H1 (cell line): ENCODE data around the gene BMP4. TPM values are rescaled to one million over a fixed set of nuclear protein-coding genes. Genes with fewer than 3 reads are reported as not detected.

ENCODE experiments used
- CTCF ChIA-PET: fragments of 300-600 bp; sonication (Branson Sonifier 250); formaldehyde crosslinking; loops from one replicate; lab custom pipeline; 2021; ENCODE audit not compliant: partially characterized antibody; lab: Charles Lee
- POLR2A ChIA-PET: fragments of 300-600 bp; sonication (Branson Sonifier 250); formaldehyde crosslinking; loops from one replicate; lab custom pipeline; 2021; ENCODE audit warnings: inconsistent platforms; ENCODE audit not compliant: partially characterized antibody; lab: Charles Lee
- DNase-seq, 2 experiments: peaks; one replicate each; pipeline versions ENCODE4 v3.0.0 to v3.0.0-alpha.2; 2010 to 2022; ENCODE audit warnings: low spot score in 2 of 2, low read depth in 1 of 2, mixed read lengths in 1 of 2
- FAIRE-seq: peaks from 2 replicates; lab custom pipeline; 2011; peaks lifted over from hg19 to GRCh38; lab: Jason Lieb, UNC
- H2AFZ ChIP-seq: 2 replicates; pipeline ENCODE4 v1.8.1; 2012; ENCODE audit warnings: low read length, inconsistent platforms
- H2AK5ac ChIP-seq: 2 replicates; pipeline ENCODE4 v1.6.1; 2013; ENCODE audit warnings: low read depth, low read length
- H2BK120ac ChIP-seq: replicated peaks from 2 replicates; pipeline ENCODE3; 2013; ENCODE audit warnings: low read depth, low read length, inconsistent platforms
- H2BK12ac ChIP-seq: 2 replicates; pipeline ENCODE4 v1.6.1; 2013; ENCODE audit warnings: low read depth, low read length
- H2BK15ac ChIP-seq: 2 replicates; pipeline ENCODE4 v1.6.1; 2013; ENCODE audit warnings: low read length
- H2BK20ac ChIP-seq: 2 replicates; pipeline ENCODE4 v1.6.1; 2013; ENCODE audit warnings: low read length
- H2BK5ac ChIP-seq: 2 replicates; pipeline ENCODE4 v1.6.1; 2013; ENCODE audit warnings: low read depth, low read length
- H3K14ac ChIP-seq: 2 replicates; pipeline ENCODE4 v1.6.1; 2013; ENCODE audit warnings: inconsistent platforms; ENCODE audit not compliant: insufficient read length
- H3K18ac ChIP-seq: 2 replicates; pipeline ENCODE4 v1.6.1; 2013; ENCODE audit warnings: low read length; ENCODE audit errors: extremely low read depth
- H3K23ac ChIP-seq: 2 replicates; pipeline ENCODE4 v1.6.1; 2013; ENCODE audit warnings: inconsistent platforms; ENCODE audit not compliant: insufficient read length
- H3K23me2 ChIP-seq: 2 replicates; pipeline ENCODE4 v1.6.1; 2013; ENCODE audit warnings: low read depth, low read length
- H3K27ac ChIP-seq: 2 replicates; pipeline ENCODE4 v1.6.1; 2011; ENCODE audit warnings: low read depth, low read length, inconsistent platforms
- H3K27me3 ChIP-seq, 4 experiments: replicated peaks in 1 of 4; 1 replicate in 1 of 4; 2 replicates in 3 of 4; pipeline versions ENCODE4 v1.6.1 to v1.8.1; 2011 to 2013; ENCODE audit warnings: low read length in 3 of 4, mild to moderate bottlenecking in 3 of 4, inconsistent platforms in 2 of 4, mixed read lengths in 2 of 4, moderate library complexity in 1 of 4; ENCODE audit not compliant: control insufficient read depth in 3 of 4, insufficient read depth in 3 of 4; ENCODE audit errors: extremely low read depth in 1 of 4
- H3K36me3 ChIP-seq, 4 experiments: 2 replicates each; pipeline versions ENCODE4 v1.6.1 to v1.8.1; 2011 to 2013; ENCODE audit warnings: mild to moderate bottlenecking in 4 of 4, low read length in 3 of 4, moderate library complexity in 2 of 4, control low read depth in 1 of 4, inconsistent platforms in 1 of 4; ENCODE audit not compliant: insufficient read depth in 4 of 4, control insufficient read depth in 2 of 4
- H3K4ac ChIP-seq: replicated peaks from 2 replicates; pipeline ENCODE3; 2013; ENCODE audit warnings: low read length, low read depth, mixed read lengths, inconsistent platforms; ENCODE audit not compliant: insufficient read length
- H3K4me1 ChIP-seq, 4 experiments: replicated peaks in 1 of 4; 1 replicate in 1 of 4; 2 replicates in 3 of 4; pipeline versions ENCODE4 v1.6.1 to v1.8.1; 2011 to 2013; ENCODE audit warnings: low read length in 3 of 4, inconsistent platforms in 2 of 4, mixed read lengths in 1 of 4; ENCODE audit not compliant: insufficient read depth in 4 of 4, control insufficient read depth in 3 of 4
- H3K4me2 ChIP-seq, 2 experiments: 2 replicates each; pipeline versions ENCODE4 v1.6.1 to v1.8.1; 2011 to 2013; ENCODE audit warnings: low read depth in 2 of 2, low read length in 2 of 2, control low read depth in 1 of 2, inconsistent platforms in 1 of 2, mild to moderate bottlenecking in 1 of 2; ENCODE audit not compliant: insufficient read depth in 1 of 2
- H3K4me3 ChIP-seq, 4 experiments: fragments of 200-600, 300-600 bp in 1 of 4; sonication (generic), shearing (Covaris generic), sonication (Bioruptor Twin) in 1 of 4; 2 replicates each; pipeline versions ENCODE4 v1.5.1 to v1.8.1; 2011 to 2016; ENCODE audit warnings: low read length in 4 of 4, low read depth in 3 of 4, control low read depth in 2 of 4, inconsistent platforms in 2 of 4, mild to moderate bottlenecking in 2 of 4, mixed read lengths in 1 of 4, moderate library complexity in 1 of 4; ENCODE audit not compliant: insufficient read depth in 2 of 4; ENCODE audit errors: extremely low read depth in 1 of 4
- H3K56ac ChIP-seq: replicated peaks from 2 replicates; pipeline ENCODE3; 2013; ENCODE audit warnings: low read depth, mild to moderate bottlenecking, mixed read lengths, low read length, inconsistent platforms; ENCODE audit not compliant: insufficient read length
- H3K79me1 ChIP-seq: 2 replicates; pipeline ENCODE4 v1.6.1; 2013; ENCODE audit warnings: low read depth, low read length, control low read depth
- H3K79me2 ChIP-seq, 2 experiments: 2 replicates each; pipeline versions ENCODE4 v1.6.1 to v1.8.1; 2012 to 2013; ENCODE audit warnings: low read length in 2 of 2, mild to moderate bottlenecking in 2 of 2, inconsistent platforms in 1 of 2; ENCODE audit not compliant: insufficient read depth in 2 of 2, control insufficient read depth in 1 of 2
- H3K9ac ChIP-seq, 4 experiments: replicated peaks in 1 of 4; 1 replicate in 1 of 4; 2 replicates in 3 of 4; pipeline versions ENCODE4 v1.6.1 to v1.8.1; 2011 to 2013; ENCODE audit warnings: low read depth in 3 of 4, low read length in 3 of 4, control low read depth in 2 of 4, mild to moderate bottlenecking in 2 of 4, moderate library complexity in 2 of 4, inconsistent platforms in 1 of 4; ENCODE audit errors: extremely low read depth in 1 of 4
- H3K9me3 ChIP-seq, 2 experiments: 2 replicates each; pipeline versions ENCODE4 v1.6.1 to v1.8.1; 2012 to 2013; ENCODE audit warnings: mild to moderate bottlenecking in 2 of 2, moderate library complexity in 2 of 2, control low read depth in 1 of 2, inconsistent platforms in 1 of 2, low read depth in 1 of 2, low read length in 1 of 2, mixed read lengths in 1 of 2; ENCODE audit not compliant: insufficient read depth in 2 of 2
- H4K20me1 ChIP-seq, 2 experiments: replicated peaks in 1 of 2; 2 replicates each; pipeline versions ENCODE3 to v1.8.1; 2011 to 2013; ENCODE audit warnings: inconsistent platforms in 2 of 2, low read length in 2 of 2, mild to moderate bottlenecking in 1 of 2; ENCODE audit not compliant: insufficient read depth in 2 of 2, control insufficient read depth in 1 of 2
- H4K5ac ChIP-seq: 2 replicates; pipeline ENCODE4 v1.6.1; 2013; ENCODE audit warnings: low read length, low read depth, mixed read lengths, inconsistent platforms; ENCODE audit not compliant: insufficient read length
- H4K8ac ChIP-seq: 2 replicates; pipeline ENCODE4 v1.8.0; 2013; ENCODE audit warnings: mild to moderate bottlenecking, moderate library complexity, low read length, inconsistent platforms; ENCODE audit not compliant: insufficient read depth; ENCODE audit errors: extremely low read depth
- H4K91ac ChIP-seq: replicated peaks from 2 replicates; pipeline ENCODE3; 2013; ENCODE audit warnings: low read length, mixed read lengths, inconsistent platforms; ENCODE audit not compliant: insufficient read length
- CBX8 ChIP-seq: fragments of 300-800, 300-1000 bp; sonication (generic); IDR thresholded peaks from 2 replicates; pipeline ENCODE4 v1.7.1; 2016; ENCODE audit warnings: low read depth, low read length, borderline replicate concordance
- E2F6 ChIP-seq: IDR thresholded peaks from 2 replicates; pipeline ENCODE4 v1.6.1; 2012; ENCODE audit warnings: inconsistent platforms
- GTF2F1 ChIP-seq: IDR thresholded peaks from 2 replicates; pipeline ENCODE4 v1.6.1; 2012; ENCODE audit warnings: low read depth, low read length, improper control_type of control experiment, borderline replicate concordance
- RFX5 ChIP-seq: IDR thresholded peaks from 2 replicates; pipeline ENCODE4 v1.6.1; 2011; ENCODE audit warnings: low read depth, low read length, improper control_type of control experiment, borderline replicate concordance
- SUZ12 ChIP-seq: fragments of 200-600 bp; sonication (generic); IDR thresholded peaks from 2 replicates; pipeline ENCODE4 v1.6.1; 2012; ENCODE audit warnings: mild to moderate bottlenecking, inconsistent platforms, low read length, moderate library complexity, mixed read lengths
- WGBS, 2 experiments: shearing (Covaris generic) in 1 of 2; methylation state at CpG; one replicate each; pipeline versions ENCODE4 v1.1.6 to v1.1.7; 2013 to 2015; ENCODE audit warnings: low lambda C conversion rate in 2 of 2, mixed read lengths in 2 of 2, inconsistent platforms in 1 of 2, low coverage in 1 of 2, missing lambda C conversion rate in 1 of 2; ENCODE audit not compliant: insufficient replicate concordance in 2 of 2, insufficient coverage in 1 of 2, insufficient read length in 1 of 2; ENCODE audit errors: extremely low coverage in 1 of 2, missing lambda C conversion rate in 1 of 2; 5-methylcytosine and 5-hydroxymethylcytosine counted together
- polyA plus RNA-seq, 7 experiments: library from polyadenylated mRNA; depleted of rRNA in 3 of 7; stranded (reverse) in 5 of 7; unstranded in 2 of 7; fragments of >200 nt in 5 of 7; fragments of 200-250 nt in 2 of 7; gene quantifications; 1 replicate in 5 of 7; 2 replicates in 1 of 7; 4 replicates in 1 of 7; pipeline versions ENCODE4 v1.2.1 to v1.2.3, GENCODE V29; 2011 to 2013; ENCODE audit warnings: missing spikeins in 2 of 7, mixed read lengths in 2 of 7
- total RNA-seq: library from RNA; stranded (reverse); fragmentation: NEBNext Ultra II Directional; extraction: Animal tissue kit (Norgen Biotek cat#: 25700); gene quantifications from 2 replicates; pipeline ENCODE4 v1.2.1, GENCODE V29; 2021

BMP4 gene
- total and polyA plus RNA-seq, 2 of the 8 experiments (the other 6 are each of a cell fraction or from before 2014, with no cell fraction given): 2.3 to 5.4 TPM

DNA sequence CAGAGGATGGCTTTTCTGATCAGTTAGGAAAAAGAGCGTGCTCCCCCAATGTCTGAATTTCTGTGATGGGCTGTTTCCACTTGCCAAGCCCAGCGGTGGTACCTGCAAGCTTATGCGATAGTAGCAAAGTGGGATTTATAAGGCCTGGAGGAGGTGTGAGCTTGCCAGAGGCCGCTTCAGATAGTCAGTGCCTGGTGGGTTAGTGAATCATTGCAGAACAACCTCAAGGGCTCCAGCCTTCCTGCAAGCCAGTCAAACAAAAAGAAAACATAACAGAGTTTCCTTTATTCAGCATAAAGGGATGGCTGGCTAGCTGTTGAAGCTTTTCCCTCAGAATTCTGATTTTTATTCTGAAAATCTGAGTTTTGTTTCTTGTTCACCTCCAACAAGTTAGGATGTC lies 7.6 kb upstream of the BMP4 start:
- H4K20me1 ChIP-seq: no peaks in the 10 kb centered on the region
- peak overlapping the region; percentile 32; the same call in 1 of the 2 replicates for H2BK12ac ChIP-seq
- H3K27ac ChIP-seq: no peak overlapping the region
- CTCF ChIA-PET: interaction anchor here (0.8 to 2.8 kb wide), 8 partner anchors 10 to 156 kb away, joined by 3 to 14 read pairs (median 4); no protein-coding TSS in a partner anchor
- H3K27me3 ChIP-seq: peaks cover 14 to 35% (median 30%) of the 10 kb centered on the region in 4 experiments
- H2AFZ ChIP-seq: no peak overlapping the region
- no peak overlapping the region for H4K91ac ChIP-seq
- H2BK20ac ChIP-seq: no peak overlapping the region
- peak overlapping the region; percentile 89 to 94 for H3K4me2 ChIP-seq
- no peaks in the 10 kb centered on the region for H3K79me1 ChIP-seq
- TF ChIP-seq CBX8 (no peak), E2F6 (no peak), RFX5 (no peak), SUZ12 (no peak), GTF2F1 (no peak)
- no peak overlapping the region for H3K9ac ChIP-seq
- H3K14ac ChIP-seq: no peak overlapping the region
- no peaks in the 10 kb centered on the region for H3K9me3 ChIP-seq
- peaks cover 7 to 21% (median 12%) of the 10 kb centered on the region in 4 experiments for H3K4me1 ChIP-seq
- peaks cover 7% of the 10 kb centered on the region; the same call in 1 of the 2 replicates for H3K23me2 ChIP-seq
- DNase-seq: no peak
- no peak overlapping the region for H4K8ac ChIP-seq
- no peak overlapping the region for H3K56ac ChIP-seq
- H2BK120ac ChIP-seq: no peak overlapping the region
- H2BK5ac ChIP-seq: no peak overlapping the region
- H4K5ac ChIP-seq: no peak overlapping the region
- 21% methylated on average over 4 of the region's 4 CpGs; no CpG with 5 or more reads in 1 of the 2 experiments for WGBS, 2 experiments
- no peaks in the 10 kb centered on the region for H3K79me2 ChIP-seq
- H3K23ac ChIP-seq: no peak overlapping the region
- peak overlapping the region in 2 of 4 experiments; percentile 52 to 58; a peak in 4 of 8 replicates for H3K4me3 ChIP-seq
- no peak overlapping the region for H3K18ac ChIP-seq
- no peak for FAIRE-seq
- H2AK5ac ChIP-seq: no peak overlapping the region
- no peaks in the 10 kb centered on the region for H3K36me3 ChIP-seq
- H2BK15ac ChIP-seq: no peak overlapping the region
- H3K4ac ChIP-seq: no peak overlapping the region
- POLR2A ChIA-PET: interaction anchor here (0.8 to 2.9 kb wide), 5 partner anchors 9 to 18 kb away, joined by 3 to 14 read pairs (median 3); no protein-coding TSS in a partner anchor
